Measurements from ENCODE around the gene WWC2. TPM values are rescaled to one million over a fixed set of nuclear protein-coding genes. Genes with fewer than 3 reads are reported as not detected.

Gene WWC2
- total RNA-seq, 1 experiment from 2014 or later = 80.3 TPM

GRCh38 chr4:183364025-183364424, 265.0 kb downstream of the WWC2 start:
- intact Hi-C loops (cut with micrococcal nuclease; ENCODE audit: unreplicated experiment) = no loop called here
- CTCF ChIA-PET = no interaction called here

GRCh38 chr4:183366206-183366835, 267.3 kb downstream of the WWC2 start:
- Histone ChIP-seq H3K27me3 (ENCODE audit: control insufficient read depth, insufficient read depth, low read length) (no peaks in the 10 kb centered on the region), H3K4me3 (ENCODE audit: low read depth in 2 of 2, low read length in 2 of 2) (no peak overlapping the region), H3K36me3 (ENCODE audit: control insufficient read depth, insufficient read depth, low read length) (no peaks in the 10 kb centered on the region), H3K4me1 (ENCODE audit: control insufficient read depth, insufficient read depth, low read length) (no peaks in the 10 kb centered on the region), H3K27ac (ENCODE audit: low read length) (no peak overlapping the region), H3K9me3 (ENCODE audit: control insufficient read depth, insufficient read depth, low read depth, low read length) (no peaks in the 10 kb centered on the region)
- no peak for DNase-seq (ENCODE audit: low read depth, low spot score)
- CTCF ChIA-PET = no interaction called here
- intact Hi-C loops (cut with micrococcal nuclease; ENCODE audit: unreplicated experiment) (no loop called here), in situ Hi-C loops (cut with HindIII; ENCODE audit: low pct_unique_long_range_greater_than_20kb, low sequenced_read_pairs) (no loop called here)
- ATAC-seq = no peak
- TF ChIP-seq REST (IDR thresholded peaks at IDR 0.05; ENCODE audit: insufficient read depth in 1 of 2, low read depth in 2 of 2, low read length in 1 of 2) = no peak
- no peak for TF ChIP-seq SIN3A (IDR thresholded peaks at IDR 0.05; ENCODE audit: borderline replicate concordance, insufficient read depth, low read depth, low read length)
- no peak for TF ChIP-seq POLR2AphosphoS5 (IDR thresholded peaks at IDR 0.05; ENCODE audit: low read depth, low read length)
- no peak for TF ChIP-seq TCF7L2 (IDR thresholded peaks at IDR 0.05; ENCODE audit: low read depth, low read length)
- no peak for TF ChIP-seq CTCF (IDR thresholded peaks at IDR 0.05)
- POLR2A ChIA-PET = no interaction called here
- no TSS peak for BruUV-seq (replicated peaks)

More at GRCh38 chr4:183364025-183364424, 265.0 kb downstream of the WWC2 start:
- DNase-seq (ENCODE audit: low read depth, low spot score) (no peak), ATAC-seq (no peak)
- no peaks in the 10 kb centered on the region for H3K9me3 ChIP-seq (ENCODE audit: control insufficient read depth, insufficient read depth, low read depth, low read length)
- H3K27me3 ChIP-seq (ENCODE audit: control insufficient read depth, insufficient read depth, low read length) = no peaks in the 10 kb centered on the region
- H3K4me1 ChIP-seq (ENCODE audit: control insufficient read depth, insufficient read depth, low read length) = no peaks in the 10 kb centered on the region
- no peak overlapping the region for H3K4me3 ChIP-seq (ENCODE audit: low read depth in 2 of 2, low read length in 2 of 2)
- no TSS peak for BruUV-seq (replicated peaks)
- in situ Hi-C loops (cut with HindIII; ENCODE audit: low pct_unique_long_range_greater_than_20kb, low sequenced_read_pairs) = no loop called here
- no peaks in the 10 kb centered on the region for H3K36me3 ChIP-seq (ENCODE audit: control insufficient read depth, insufficient read depth, low read length)
- TF ChIP-seq POLR2AphosphoS5 (IDR thresholded peaks at IDR 0.05; ENCODE audit: low read depth, low read length) = no peak
- H3K27ac ChIP-seq (ENCODE audit: low read length) = no peak overlapping the region
- POLR2A ChIA-PET = no interaction called here

- Histone ChIP-seq H3K4me3 (ENCODE audit: low read depth in 2 of 2, low read length in 2 of 2) (no peak overlapping the region), H3K27ac (ENCODE audit: low read length) (no peak overlapping the region), H3K27me3 (ENCODE audit: control insufficient read depth, insufficient read depth, low read length) (no peaks in the 10 kb centered on the region), H3K9me3 (ENCODE audit: control insufficient read depth, insufficient read depth, low read depth, low read length) (no peaks in the 10 kb centered on the region; the same call in 1 of the 2 replicates), H3K4me1 (ENCODE audit: control insufficient read depth, insufficient read depth, low read length) (no peaks in the 10 kb centered on the region), H3K36me3 (ENCODE audit: control insufficient read depth, insufficient read depth, low read length) (no peaks in the 10 kb centered on the region)
- no peak for TF ChIP-seq CTCF (IDR thresholded peaks at IDR 0.05)
- DNase-seq (ENCODE audit: low read depth, low spot score) (no peak), ATAC-seq (no peak)
- POLR2A ChIA-PET = no interaction called here
- no TSS peak for BruUV-seq (replicated peaks)
- in situ Hi-C loops (cut with HindIII; ENCODE audit: low pct_unique_long_range_greater_than_20kb, low sequenced_read_pairs) = no loop called here
- CTCF ChIA-PET = no interaction called here
- intact Hi-C loops (cut with micrococcal nuclease; ENCODE audit: unreplicated experiment) = no loop called here
Observed at GRCh38 chr4:183369073-183369472, 270.0 kb downstream of the WWC2 start.

Other genes with a start within 250 kb of the WWC2 start
- gene DCTD, start 181.9 kb upstream of the WWC2 start, total RNA-seq (2021; ENCODE audit: unreplicated experiment) = 77.0 TPM
- gene CLDN22, start 221.0 kb downstream of the WWC2 start, total RNA-seq (2021; ENCODE audit: unreplicated experiment) = not detected
- not detected for gene CLDN24, start 223.2 kb downstream of the WWC2 start, total RNA-seq (2021; ENCODE audit: unreplicated experiment)